Tibial artery (tissue), 4 donors: ENCODE results near the gene NHSL2.

ENCODE experiments used
- DNase-seq, 2 donors: peaks; one replicate each; pipeline ENCODE4 v3.0.0-alpha.2; 2019
- H3K27ac ChIP-seq, 2 donors: fragments of 200-600 bp; sonication (generic) in 1 of 2; 1 replicate in 1 of 2; 2 replicates in 1 of 2; pipeline ENCODE4 v1.5.1; 2018 to 2019; ENCODE audit warnings: mild to moderate bottlenecking in 1 of 2
- H3K27me3 ChIP-seq, 2 donors: fragments of 200-600 bp; sonication (generic) in 1 of 2; one replicate each; pipeline versions ENCODE4 v1.5.1 to v1.6.0; 2016 to 2019
- H3K36me3 ChIP-seq, 3 donors: fragments of 200-600 bp; sonication (generic) in 2 of 3; one replicate each; pipeline ENCODE4 v1.5.1; 2016 to 2019; ENCODE audit warnings: mild to moderate bottlenecking in 2 of 3
- H3K4me1 ChIP-seq, 4 donors: fragments of 200-600 bp; sonication (generic) in 2 of 4; 1 replicate in 3 of 4; 2 replicates in 1 of 4; pipeline ENCODE4 v1.5.1; 2016 to 2019
- H3K4me3 ChIP-seq, 2 donors: fragments of 200-600 bp; sonication (generic) in 1 of 2; 1 replicate in 1 of 2; 2 replicates in 1 of 2; pipeline ENCODE4 v1.5.1; 2018 to 2019; ENCODE audit warnings: mild to moderate bottlenecking in 2 of 2
- H3K9me3 ChIP-seq, 3 donors: fragments of 200-600 bp; sonication (generic) in 1 of 3; one replicate each; pipeline ENCODE4 v1.5.1; 2016 to 2019
- intact Hi-C: fragments of 100-400 bp; cut with DNase I; formaldehyde crosslinking; loops from one replicate; pipeline ENCODE4 v1.15.0; 2023; ENCODE audit warnings: low total_unique reads
- TF ChIP-seq, protein P1 (sequence below), 2 experiments: fragments of 200-600 bp in 1 of 2; fragments of 450-650 bp in 1 of 2; IDR thresholded peaks; one replicate each; pipeline ENCODE4 v1.5.1; 2017 to 2019; ENCODE audit warnings: antibody characterized with exemption in 2 of 2, mild to moderate bottlenecking in 1 of 2, moderate library complexity in 1 of 2

The NHSL2 gene

DNA sequence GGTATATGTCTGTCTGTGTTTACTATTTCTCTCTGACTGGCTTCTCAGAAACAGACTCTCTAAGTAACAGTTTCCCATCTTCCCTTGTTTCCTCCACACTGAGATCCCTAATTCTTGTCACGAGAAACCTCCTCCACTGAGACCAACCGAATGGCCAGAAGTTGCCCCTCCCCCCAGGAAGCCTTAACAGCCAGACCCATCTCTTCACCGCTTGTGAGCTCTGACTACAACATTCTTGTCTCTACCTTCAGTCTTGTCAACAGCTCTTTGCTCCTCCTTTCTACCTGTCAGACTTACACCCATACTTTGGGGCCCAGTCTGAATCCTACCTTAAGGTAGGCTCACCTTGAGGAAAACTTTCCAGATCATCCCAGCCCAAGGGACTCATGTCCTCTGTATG is 90.8 kb downstream of the NHSL2 start:
- Histone ChIP-seq H3K27ac (no peak overlapping the region), H3K36me3 (no peaks in the 10 kb centered on the region), H3K4me1 (peaks cover 0 to 14% (median 3%) of the 10 kb centered on the region in 4 donors), H3K9me3 (no peaks in the 10 kb centered on the region), H3K4me3 (no peak overlapping the region), H3K27me3 (no peaks in the 10 kb centered on the region)
- TF ChIP-seq, protein P1, sequence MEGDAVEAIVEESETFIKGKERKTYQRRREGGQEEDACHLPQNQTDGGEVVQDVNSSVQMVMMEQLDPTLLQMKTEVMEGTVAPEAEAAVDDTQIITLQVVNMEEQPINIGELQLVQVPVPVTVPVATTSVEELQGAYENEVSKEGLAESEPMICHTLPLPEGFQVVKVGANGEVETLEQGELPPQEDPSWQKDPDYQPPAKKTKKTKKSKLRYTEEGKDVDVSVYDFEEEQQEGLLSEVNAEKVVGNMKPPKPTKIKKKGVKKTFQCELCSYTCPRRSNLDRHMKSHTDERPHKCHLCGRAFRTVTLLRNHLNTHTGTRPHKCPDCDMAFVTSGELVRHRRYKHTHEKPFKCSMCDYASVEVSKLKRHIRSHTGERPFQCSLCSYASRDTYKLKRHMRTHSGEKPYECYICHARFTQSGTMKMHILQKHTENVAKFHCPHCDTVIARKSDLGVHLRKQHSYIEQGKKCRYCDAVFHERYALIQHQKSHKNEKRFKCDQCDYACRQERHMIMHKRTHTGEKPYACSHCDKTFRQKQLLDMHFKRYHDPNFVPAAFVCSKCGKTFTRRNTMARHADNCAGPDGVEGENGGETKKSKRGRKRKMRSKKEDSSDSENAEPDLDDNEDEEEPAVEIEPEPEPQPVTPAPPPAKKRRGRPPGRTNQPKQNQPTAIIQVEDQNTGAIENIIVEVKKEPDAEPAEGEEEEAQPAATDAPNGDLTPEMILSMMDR (IDR thresholded peaks at IDR 0.05): no peak
- DNase-seq: no peak
- intact Hi-C loops: loop anchor here (5.0 kb wide), 1 partner anchor 131 kb away; the partner anchor contains the start of gene RTL5

DNA sequence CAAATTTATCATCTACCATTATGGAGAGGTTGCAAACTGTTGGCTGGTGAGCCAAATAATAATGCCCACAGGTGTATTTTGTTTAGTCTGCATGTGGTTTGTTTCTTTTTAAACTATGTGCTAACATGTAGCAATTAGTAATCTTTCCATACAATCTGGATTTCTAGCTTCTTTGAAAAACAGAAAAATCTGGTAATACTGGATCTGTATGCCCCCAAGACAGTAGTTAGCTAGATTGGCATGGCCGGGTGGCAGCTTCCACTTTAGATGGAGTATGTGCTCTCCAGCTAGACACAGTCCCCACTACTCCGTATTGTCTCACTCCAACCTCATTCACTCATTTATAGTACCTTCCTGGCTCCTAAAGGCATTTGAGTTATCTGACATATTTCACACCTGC is 91.3 kb downstream of the NHSL2 start:
- Histone ChIP-seq H3K9me3 (no peaks in the 10 kb centered on the region), H3K4me1 (peaks cover 0 to 14% (median 3%) of the 10 kb centered on the region in 4 donors), H3K27ac (no peak overlapping the region), H3K4me3 (no peak overlapping the region), H3K36me3 (no peaks in the 10 kb centered on the region), H3K27me3 (no peaks in the 10 kb centered on the region)
- TF ChIP-seq, protein P1 (IDR thresholded peaks at IDR 0.05): no peak
- no peak for DNase-seq
- intact Hi-C loops: loop anchor here (5.0 kb wide), 1 partner anchor 130 kb away; the partner anchor contains the start of gene RTL5

DNA sequence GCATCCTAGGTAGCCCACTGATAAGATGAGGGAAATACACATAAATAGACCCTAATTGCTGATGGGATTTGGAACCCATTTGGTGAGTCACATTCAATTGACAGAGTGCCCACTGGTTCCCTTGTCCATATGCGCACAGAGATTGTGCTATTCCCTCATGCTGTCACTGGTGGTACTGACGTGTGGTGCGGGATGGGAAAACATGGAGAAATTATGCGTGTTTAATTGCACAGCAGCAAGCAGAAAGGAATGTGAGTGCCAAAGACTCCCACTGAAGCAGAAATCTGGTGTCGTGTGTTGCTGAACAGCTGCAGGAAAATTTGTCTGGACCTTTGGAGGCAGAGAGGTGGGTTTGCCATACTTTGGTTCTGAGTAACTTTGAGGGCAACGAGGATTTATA is 92.2 kb downstream of the NHSL2 start:
- no peak overlapping the region for H3K4me3 ChIP-seq
- intact Hi-C loops: loop anchor here (5.0 kb wide), 1 partner anchor 129 kb away; the partner anchor contains the start of gene RTL5
- no peak for DNase-seq
- H3K27ac ChIP-seq: no peak overlapping the region
- H3K27me3 ChIP-seq: no peaks in the 10 kb centered on the region
- TF ChIP-seq, protein P1 (IDR thresholded peaks at IDR 0.05): no peak
- no peaks in the 10 kb centered on the region for H3K9me3 ChIP-seq
- H3K36me3 ChIP-seq: no peaks in the 10 kb centered on the region
- peaks cover 0 to 21% (median 5%) of the 10 kb centered on the region in 4 donors for H3K4me1 ChIP-seq

DNA sequence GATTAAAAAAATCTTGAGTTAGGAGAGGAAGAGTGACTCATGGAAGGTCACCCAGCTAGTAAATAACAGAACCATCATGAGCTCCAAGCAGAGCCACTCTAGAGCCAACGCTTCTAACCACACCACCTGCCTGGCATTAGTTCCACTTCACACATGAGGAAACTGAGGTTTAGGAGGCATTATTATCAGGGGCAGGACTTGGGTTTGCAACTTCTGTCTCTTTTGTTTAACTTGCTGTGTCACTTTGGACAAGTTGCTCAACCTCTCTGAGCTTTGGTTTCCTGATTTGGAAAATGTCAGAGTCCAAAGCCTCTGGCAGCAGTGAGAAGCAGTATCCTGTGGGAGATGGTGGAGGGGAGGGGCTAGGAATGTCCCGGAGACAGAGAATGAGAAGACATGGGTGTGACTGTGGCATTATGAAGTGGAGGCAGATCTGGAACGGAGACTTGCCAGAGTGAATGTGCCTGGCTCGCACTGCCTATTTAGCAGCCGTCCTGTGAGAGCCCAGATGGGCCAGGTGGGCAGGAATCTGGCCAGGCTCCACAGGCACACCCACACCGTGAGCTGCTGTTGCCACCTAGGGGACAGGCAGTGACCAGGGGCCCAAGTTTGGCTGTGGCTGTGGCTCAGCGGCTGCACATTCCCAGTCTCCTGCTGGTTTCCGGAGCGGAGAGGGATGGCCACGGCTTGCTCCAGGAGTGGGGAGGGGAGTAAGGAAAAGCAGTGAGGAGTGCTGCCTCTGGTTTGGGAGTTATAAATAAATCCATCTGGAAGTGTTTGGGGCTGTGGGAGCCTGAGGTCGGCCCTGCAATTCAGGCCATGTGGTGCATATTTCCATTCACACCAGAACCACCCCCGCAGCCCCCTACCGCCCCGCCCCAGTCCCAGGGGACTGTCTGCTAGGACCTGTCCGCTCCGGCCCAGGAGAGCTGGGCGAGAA is 93.4 kb downstream of the NHSL2 start:
- no peaks in the 10 kb centered on the region for H3K9me3 ChIP-seq
- peak in 1 of 2 donors; percentile 40 for DNase-seq
- H3K4me3 ChIP-seq: no peak overlapping the region
- H3K4me1 ChIP-seq: peaks cover 0 to 26% (median 7%) of the 10 kb centered on the region in 4 donors
- H3K27ac ChIP-seq: peak overlapping the region; percentile 55 to 68
- intact Hi-C loops: loop anchor here (5.0 kb wide), 1 partner anchor 128 kb away; the partner anchor contains the start of gene RTL5
- TF ChIP-seq, protein P1 (IDR thresholded peaks at IDR 0.05): no peak
- no peaks in the 10 kb centered on the region for H3K36me3 ChIP-seq
- no peaks in the 10 kb centered on the region for H3K27me3 ChIP-seq

DNA sequence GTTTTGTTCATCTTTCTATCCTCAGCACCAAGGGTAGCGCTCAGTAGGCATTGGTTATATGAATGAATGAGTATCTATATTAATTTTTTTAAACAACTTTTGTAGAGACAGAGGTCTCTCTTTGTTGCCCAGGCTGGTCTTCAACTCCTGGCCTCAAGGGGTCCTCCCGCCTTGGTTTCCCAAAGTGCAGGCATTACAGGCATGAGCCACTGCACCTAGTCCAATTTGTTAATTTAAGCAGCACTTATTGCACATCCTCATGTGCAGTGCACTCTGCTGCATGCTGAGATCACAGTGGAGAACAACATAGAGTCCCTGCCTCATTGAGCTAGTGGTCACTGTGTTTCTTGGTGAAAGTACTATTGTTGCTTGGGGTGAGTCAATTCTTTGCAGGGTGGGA is 94.4 kb downstream of the NHSL2 start:
- TF ChIP-seq, protein P1 (IDR thresholded peaks at IDR 0.05): no peak
- DNase-seq: no peak
- H3K4me3 ChIP-seq: no peak overlapping the region
- intact Hi-C loops: no loop called here
- H3K27ac ChIP-seq: peak overlapping the region in 1 of 2 donors; percentile 68
- no peaks in the 10 kb centered on the region for H3K27me3 ChIP-seq
- H3K9me3 ChIP-seq: no peaks in the 10 kb centered on the region
- H3K4me1 ChIP-seq: peaks cover 0 to 26% (median 7%) of the 10 kb centered on the region in 4 donors
- no peaks in the 10 kb centered on the region for H3K36me3 ChIP-seq
